Measurements from ENCODE around the gene FHAD1. TPM values are rescaled to one million over a fixed set of nuclear protein-coding genes. Genes with fewer than 3 reads are reported as not detected.

FHAD1 gene
- total RNA-seq, 1 experiment from 2014 or later: 3.5 TPM

DNA sequence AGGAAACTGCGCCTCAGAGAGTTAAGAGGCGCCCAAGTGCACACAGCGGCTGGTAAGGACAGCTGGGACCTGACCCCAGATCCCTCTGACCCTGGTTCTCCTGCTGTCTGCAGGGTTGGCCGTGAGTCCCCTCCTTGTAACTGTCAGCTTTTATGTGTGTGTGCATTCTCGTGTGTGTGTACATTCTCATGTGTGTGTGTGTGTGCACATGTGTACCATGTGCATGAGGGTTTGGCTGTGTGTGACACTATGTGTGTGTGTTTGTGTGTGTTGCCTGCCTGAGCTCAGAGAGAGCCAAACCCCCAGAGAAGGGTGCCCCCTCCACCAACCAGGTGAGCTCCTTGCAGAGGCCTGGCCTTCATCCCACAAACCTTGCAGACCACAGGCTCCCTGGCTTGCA is 136.8 kb downstream of the FHAD1 start:
- no peaks in the 10 kb centered on the region for H4K20me1 ChIP-seq (ENCODE audit: insufficient read depth)
- H3K79me2 ChIP-seq (ENCODE audit: insufficient read depth, low read length): no peaks in the 10 kb centered on the region
- no peak for TF ChIP-seq EGR1 (IDR thresholded peaks at IDR 0.05; ENCODE audit: low read depth)
- TF ChIP-seq EZH2 (IDR thresholded peaks at IDR 0.05): no peak
- no peak for TF ChIP-seq CTCF (IDR thresholded peaks at IDR 0.05 in 2 of 3, conservative IDR thresholded peaks at IDR 0.05 in 1 of 3; ENCODE audit: borderline replicate concordance in 1 of 3, insufficient read depth in 1 of 3, low read depth in 2 of 3, low read length in 2 of 3)
- no peak for TF ChIP-seq REST (IDR thresholded peaks at IDR 0.05; ENCODE audit: low read depth)
- TF ChIP-seq, protein P1, sequence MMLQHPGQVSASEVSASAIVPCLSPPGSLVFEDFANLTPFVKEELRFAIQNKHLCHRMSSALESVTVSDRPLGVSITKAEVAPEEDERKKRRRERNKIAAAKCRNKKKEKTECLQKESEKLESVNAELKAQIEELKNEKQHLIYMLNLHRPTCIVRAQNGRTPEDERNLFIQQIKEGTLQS (IDR thresholded peaks at IDR 0.05): no peak
- TF ChIP-seq POLR2AphosphoS5 (IDR thresholded peaks at IDR 0.05; ENCODE audit: low read depth, low read length): no peak
- no peak for TF ChIP-seq JUND (IDR thresholded peaks at IDR 0.05)
- no peak for TF ChIP-seq SIN3A (IDR thresholded peaks at IDR 0.05; ENCODE audit: low read depth)
- TF ChIP-seq CBX3 (IDR thresholded peaks at IDR 0.05; ENCODE audit: low read depth): no peak
- TF ChIP-seq ELF1 (IDR thresholded peaks at IDR 0.05; ENCODE audit: borderline replicate concordance, low read depth): no peak
- intact Hi-C loops (cut with micrococcal nuclease): no loop called here
- H3K9ac ChIP-seq (ENCODE audit: low read length): no peak overlapping the region
- BruUV-seq (replicated peaks): no TSS peak
- RAD21 ChIA-PET (ENCODE audit: low non-redundant PET in 1 of 2, low total read pairs in 2 of 2, uncharacterized antibody in 2 of 2, unreplicated experiment in 2 of 2): no interaction called here
- H2AFZ ChIP-seq (ENCODE audit: low read depth, low read length, poor library complexity, severe bottlenecking): no peak overlapping the region
- no peak overlapping the region for H3K27ac ChIP-seq (ENCODE audit: low read depth, low read length)
- H3K9me3 ChIP-seq (ENCODE audit: control insufficient read depth in 1 of 2, insufficient read depth in 1 of 2, low read depth in 1 of 2, low read length in 2 of 2): no peaks in the 10 kb centered on the region
- H3K4me3 ChIP-seq (replicated peaks in 1 of 2; ENCODE audit: low read depth in 1 of 2, low read length in 2 of 2): no peak overlapping the region
- no peaks in the 10 kb centered on the region for H3K27me3 ChIP-seq (ENCODE audit: insufficient read depth, low read length)
- H3K4me1 ChIP-seq (ENCODE audit: control insufficient read depth in 1 of 2, insufficient read depth in 2 of 2, low read length in 2 of 2): no peaks in the 10 kb centered on the region
- ATAC-seq (no peak), DNase-seq (ENCODE audit: low read depth, low spot score) (no peak)
- H3K36me3 ChIP-seq (ENCODE audit: control insufficient read depth in 1 of 2, insufficient read depth in 2 of 2, low read length in 2 of 2): no peaks in the 10 kb centered on the region
- no peaks in the 10 kb centered on the region for H3K9me2 ChIP-seq (ENCODE audit: insufficient read depth)
- POLR2A ChIA-PET: no interaction called here
- CTCF ChIA-PET: no interaction called here
- H3K4me2 ChIP-seq (ENCODE audit: low read length): no peak overlapping the region

Data from HCT116 (cell line).